OCI-LY3 (cell line): ENCODE measurements around the gene BICRA.

Experiments used
- H2AFZ ChIP-seq: fragments of 200-600, 300-600 bp; shearing (Covaris generic); 2 replicates; pipeline ENCODE4 v1.6.0; 2014; ENCODE audit warnings: antibody characterized with exemption, low read depth, low read length
- H3K27ac ChIP-seq: fragments of 200-600, 300-600 bp; sonication (generic); 2 replicates; pipeline ENCODE4 v1.5.1; 2014; ENCODE audit warnings: mild to moderate bottlenecking, low read length, moderate library complexity, mixed read lengths
- H3K27me3 ChIP-seq: fragments of 200-600, 300-600 bp; sonication (generic); 2 replicates; pipeline ENCODE4 v1.6.1; 2014; ENCODE audit warnings: low read depth, low read length, mixed read lengths
- H3K36me3 ChIP-seq: fragments of 200-600, 300-600 bp; sonication (generic); replicated peaks from 2 replicates; pipeline ENCODE3; 2014; ENCODE audit warnings: low read depth, low read length, mixed read lengths
- H3K4me1 ChIP-seq: fragments of 300-600, 200-600 bp; sonication (generic); 2 replicates; pipeline ENCODE4 v1.6.1; 2014; ENCODE audit warnings: low read length, mixed read lengths
- H3K4me2 ChIP-seq: fragments of 200-600, 300-600 bp; sonication (generic); 2 replicates; pipeline ENCODE4 v1.6.1; 2014; ENCODE audit warnings: low read length, mixed read lengths
- H3K4me3 ChIP-seq: fragments of 300-600, 200-600 bp; sonication (generic); 2 replicates; pipeline ENCODE4 v1.5.1; 2014; ENCODE audit warnings: antibody characterized with exemption, mild to moderate bottlenecking, low read length, moderate library complexity
- H3K79me2 ChIP-seq: fragments of 300-600, 200-600 bp; shearing (Covaris generic); 2 replicates; pipeline ENCODE4 v1.6.1; 2014; ENCODE audit warnings: mild to moderate bottlenecking, low read length, mixed read lengths
- H3K9ac ChIP-seq: fragments of 300-600, 200-600 bp; shearing (Covaris generic); 2 replicates; pipeline ENCODE4 v1.6.0; 2014; ENCODE audit warnings: mild to moderate bottlenecking, low read length, moderate library complexity
- H3K9me3 ChIP-seq: fragments of 200-600, 300-600 bp; shearing (Covaris generic); 2 replicates; pipeline ENCODE4 v1.6.1; 2014; ENCODE audit warnings: low read length, mixed read lengths; ENCODE audit not compliant: insufficient read depth
- H4K20me1 ChIP-seq: fragments of 200-600, 300-600 bp; sonication (generic); 2 replicates; pipeline ENCODE4 v1.6.1; 2016; ENCODE audit warnings: low read length, mixed read lengths; ENCODE audit not compliant: insufficient read depth
- EZH2phosphoT487 ChIP-seq: fragments of 200-600 bp; shearing (Covaris generic); IDR thresholded peaks from 2 replicates; pipeline ENCODE4 v1.6.1; 2018; ENCODE audit warnings: antibody characterized with exemption, mixed run types, low read depth
- TF ChIP-seq, protein P1 (sequence below): fragments of 200-600, 300-600 bp; sonication (generic); IDR thresholded peaks from 2 replicates; pipeline ENCODE4 v1.5.1; 2014; ENCODE audit warnings: antibody characterized with exemption, low read length, low read depth

The BICRA gene

GRCh38 chr19:47679922-47680857 lies 71.3 kb downstream of the BICRA start:
- Histone ChIP-seq H3K27me3 (no peaks in the 10 kb centered on the region), H3K9ac (no peak overlapping the region), H4K20me1 (0 out of 2 replicates have a peak, but pooled peaks cover 3% of the 10 kb centered on the region), H3K4me3 (no peak overlapping the region), H3K79me2 (no peaks in the 10 kb centered on the region), H3K9me3 (no peaks in the 10 kb centered on the region), H3K27ac (no peak overlapping the region), H2AFZ (no peak overlapping the region), H3K4me1 (no peaks in the 10 kb centered on the region), H3K4me2 (no peak overlapping the region), H3K36me3 (peaks cover 15% of the 10 kb centered on the region)
- no peak for TF ChIP-seq EZH2phosphoT487
- TF ChIP-seq, protein P1, sequence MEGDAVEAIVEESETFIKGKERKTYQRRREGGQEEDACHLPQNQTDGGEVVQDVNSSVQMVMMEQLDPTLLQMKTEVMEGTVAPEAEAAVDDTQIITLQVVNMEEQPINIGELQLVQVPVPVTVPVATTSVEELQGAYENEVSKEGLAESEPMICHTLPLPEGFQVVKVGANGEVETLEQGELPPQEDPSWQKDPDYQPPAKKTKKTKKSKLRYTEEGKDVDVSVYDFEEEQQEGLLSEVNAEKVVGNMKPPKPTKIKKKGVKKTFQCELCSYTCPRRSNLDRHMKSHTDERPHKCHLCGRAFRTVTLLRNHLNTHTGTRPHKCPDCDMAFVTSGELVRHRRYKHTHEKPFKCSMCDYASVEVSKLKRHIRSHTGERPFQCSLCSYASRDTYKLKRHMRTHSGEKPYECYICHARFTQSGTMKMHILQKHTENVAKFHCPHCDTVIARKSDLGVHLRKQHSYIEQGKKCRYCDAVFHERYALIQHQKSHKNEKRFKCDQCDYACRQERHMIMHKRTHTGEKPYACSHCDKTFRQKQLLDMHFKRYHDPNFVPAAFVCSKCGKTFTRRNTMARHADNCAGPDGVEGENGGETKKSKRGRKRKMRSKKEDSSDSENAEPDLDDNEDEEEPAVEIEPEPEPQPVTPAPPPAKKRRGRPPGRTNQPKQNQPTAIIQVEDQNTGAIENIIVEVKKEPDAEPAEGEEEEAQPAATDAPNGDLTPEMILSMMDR, result no peak

DNA sequence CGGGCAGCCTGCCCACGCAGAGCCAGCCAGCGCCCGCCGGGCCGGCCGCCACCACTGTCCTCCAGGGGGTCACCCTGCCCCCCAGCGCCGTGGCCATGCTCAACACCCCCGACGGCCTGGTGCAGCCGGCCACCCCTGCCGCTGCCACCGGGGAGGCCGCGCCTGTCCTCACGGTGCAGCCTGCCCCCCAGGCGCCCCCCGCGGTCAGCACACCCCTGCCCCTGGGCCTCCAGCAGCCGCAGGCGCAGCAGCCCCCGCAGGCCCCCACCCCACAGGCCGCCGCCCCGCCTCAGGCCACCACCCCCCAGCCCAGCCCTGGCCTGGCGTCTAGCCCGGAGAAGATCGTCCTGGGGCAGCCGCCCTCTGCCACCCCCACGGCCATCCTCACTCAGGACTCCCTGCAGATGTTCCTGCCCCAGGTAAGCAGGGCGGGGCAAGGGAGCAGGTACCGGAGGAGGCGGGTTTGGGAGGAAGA lies 72.0 kb downstream of the BICRA start:
- TF ChIP-seq, protein P1, result no peak
- TF ChIP-seq EZH2phosphoT487, result no peak
- no peaks in the 10 kb centered on the region for H3K9me3 ChIP-seq
- H3K79me2 ChIP-seq, result no peaks in the 10 kb centered on the region
- H3K4me3 ChIP-seq, result no peak overlapping the region
- peaks cover 15% of the 10 kb centered on the region for H3K36me3 ChIP-seq
- H4K20me1 ChIP-seq, result 0 out of 2 replicates have a peak, but pooled peaks cover 3% of the 10 kb centered on the region
- no peak overlapping the region for H3K27ac ChIP-seq
- no peaks in the 10 kb centered on the region for H3K4me1 ChIP-seq
- H3K9ac ChIP-seq, result no peak overlapping the region
- no peak overlapping the region for H2AFZ ChIP-seq
- no peaks in the 10 kb centered on the region for H3K27me3 ChIP-seq
- no peak overlapping the region for H3K4me2 ChIP-seq

GRCh38 chr19:47681388-47681787 lies 72.5 kb downstream of the BICRA start:
- peaks cover 15% of the 10 kb centered on the region for H3K36me3 ChIP-seq
- H4K20me1 ChIP-seq, result 0 out of 2 replicates have a peak, but pooled peaks cover 3% of the 10 kb centered on the region
- TF ChIP-seq EZH2phosphoT487, result no peak
- TF ChIP-seq, protein P1, result no peak

DNA sequence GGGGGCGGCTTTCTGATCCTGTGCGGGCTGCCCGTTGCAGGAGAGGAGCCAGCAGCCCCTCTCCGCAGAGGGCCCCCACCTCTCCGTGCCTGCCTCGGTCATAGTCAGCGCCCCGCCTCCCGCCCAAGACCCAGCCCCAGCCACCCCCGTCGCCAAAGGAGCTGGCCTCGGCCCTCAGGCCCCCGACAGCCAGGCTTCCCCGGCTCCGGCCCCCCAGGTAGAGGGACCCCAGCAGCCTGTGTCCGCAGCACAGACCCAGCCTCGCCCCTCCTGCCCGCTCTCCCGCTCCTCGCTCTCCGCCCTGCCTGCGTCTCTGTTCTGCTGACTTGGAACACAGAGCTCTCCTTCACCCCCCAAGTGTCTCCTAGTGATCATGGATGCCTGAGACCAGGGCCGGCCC lies 73.0 kb downstream of the BICRA start:
- Histone ChIP-seq H3K4me1 (no peaks in the 10 kb centered on the region), H3K4me2 (no peak overlapping the region), H4K20me1 (0 out of 2 replicates have a peak, but pooled peaks cover 3% of the 10 kb centered on the region), H3K79me2 (no peaks in the 10 kb centered on the region), H3K27me3 (no peaks in the 10 kb centered on the region), H3K27ac (no peak overlapping the region), H3K36me3 (peaks cover 14% of the 10 kb centered on the region), H2AFZ (no peak overlapping the region), H3K9me3 (no peaks in the 10 kb centered on the region), H3K4me3 (no peak overlapping the region), H3K9ac (no peak overlapping the region)
- TF ChIP-seq, protein P1, result no peak
- TF ChIP-seq EZH2phosphoT487, result no peak

More at GRCh38 chr19:47681388-47681787, 72.5 kb downstream of the BICRA start:
- no peak overlapping the region for H3K4me3 ChIP-seq
- no peak overlapping the region for H3K27ac ChIP-seq
- no peak overlapping the region for H3K4me2 ChIP-seq
- no peaks in the 10 kb centered on the region for H3K27me3 ChIP-seq
- H3K9me3 ChIP-seq, result no peaks in the 10 kb centered on the region
- no peaks in the 10 kb centered on the region for H3K79me2 ChIP-seq
- H3K9ac ChIP-seq, result no peak overlapping the region
- no peaks in the 10 kb centered on the region for H3K4me1 ChIP-seq
- H2AFZ ChIP-seq, result no peak overlapping the region
